ENCODE measurements around the gene TULP3. TPM values are rescaled to one million over a fixed set of nuclear protein-coding genes. Genes with fewer than 3 reads are reported as not detected.

Gene TULP3, protein sequence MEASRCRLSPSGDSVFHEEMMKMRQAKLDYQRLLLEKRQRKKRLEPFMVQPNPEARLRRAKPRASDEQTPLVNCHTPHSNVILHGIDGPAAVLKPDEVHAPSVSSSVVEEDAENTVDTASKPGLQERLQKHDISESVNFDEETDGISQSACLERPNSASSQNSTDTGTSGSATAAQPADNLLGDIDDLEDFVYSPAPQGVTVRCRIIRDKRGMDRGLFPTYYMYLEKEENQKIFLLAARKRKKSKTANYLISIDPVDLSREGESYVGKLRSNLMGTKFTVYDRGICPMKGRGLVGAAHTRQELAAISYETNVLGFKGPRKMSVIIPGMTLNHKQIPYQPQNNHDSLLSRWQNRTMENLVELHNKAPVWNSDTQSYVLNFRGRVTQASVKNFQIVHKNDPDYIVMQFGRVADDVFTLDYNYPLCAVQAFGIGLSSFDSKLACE
- 16.6 and 21.8 TPM in 2 replicates for total RNA-seq

DNA sequence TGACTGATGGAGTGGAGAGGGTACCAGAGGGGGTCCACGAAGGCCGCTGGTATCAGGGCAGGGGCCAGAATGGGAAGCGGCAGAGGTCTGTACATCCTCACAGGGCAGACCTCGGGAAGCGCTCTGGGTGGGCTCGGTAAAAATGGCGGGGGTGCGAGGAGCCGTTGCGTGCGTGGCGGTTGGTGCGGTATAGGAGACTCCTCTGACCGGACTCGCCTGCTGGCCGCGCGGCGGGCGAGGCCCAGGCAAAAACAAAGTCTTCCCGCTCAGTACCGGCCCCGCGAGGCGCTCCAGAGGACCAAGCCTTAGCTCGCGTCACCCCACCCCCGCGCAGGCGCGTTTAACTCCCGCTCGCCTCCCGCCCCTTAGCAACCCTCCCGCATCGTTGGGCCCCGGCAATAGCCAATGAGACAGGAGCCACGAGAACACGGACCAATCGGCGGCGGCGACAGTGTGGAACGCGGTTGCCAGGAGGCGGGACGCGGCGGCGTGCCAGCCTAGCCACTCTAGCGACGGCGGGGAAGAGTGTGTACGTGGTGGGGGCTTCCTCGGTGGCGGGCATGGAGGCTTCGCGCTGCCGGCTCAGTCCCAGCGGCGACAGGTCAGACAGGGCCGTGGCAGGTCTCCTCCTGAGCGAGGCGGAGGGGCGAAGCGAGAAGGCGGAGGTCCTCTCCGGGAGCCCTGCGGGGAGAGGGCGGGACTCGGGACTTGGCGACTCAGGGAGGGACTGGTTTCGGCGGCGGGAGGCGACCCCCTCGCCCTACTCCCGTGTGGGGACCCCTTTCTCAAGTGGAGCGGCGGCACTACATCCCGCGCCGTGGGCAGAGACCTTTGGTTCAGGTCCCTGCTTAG is at the start of gene TULP3:
TSS of gene TULP3 (plus strand) at position 504 of the 852 bp plus-strand sequence. CDS start at position 561, 57 bp downstream.

GRCh38 chr12:2857021-2857431 is 33.7 kb upstream of the TULP3 start, which contains the start of gene TEX52:
TEX52 (minus strand) TSS chr12:2857039; CDS start chr12:2857026, 13 bp downstream.

GRCh38 chr12:2877047-2877952 is 13.4 kb upstream of the TULP3 start, which contains the start of the genes FOXM1 and RHNO1:
FOXM1 (minus strand) TSS chr12:2877174; CDS start chr12:2874478, 2,696 bp downstream.
RHNO1 (plus strand) TSS chr12:2877223; CDS start chr12:2885367, 8,144 bp downstream.

GRCh38 chr12:2959192-2959504 is 68.5 kb downstream of the TULP3 start, which contains the start of gene TEAD4:
TEAD4 (plus strand) TSS chr12:2959397.

Other genes starting within 250 kb of the TULP3 start
- 29.2 and 60.3 TPM in 2 replicates for gene FKBP4, start 95.9 kb upstream of the TULP3 start, total RNA-seq
- 18.4 and 21.6 TPM in 2 replicates for gene ITFG2, start 78.2 kb upstream of the TULP3 start, total RNA-seq
- under 0.01 TPM in 1 of 2 replicates, not detected in the other for gene NRIP2, start 55.9 kb upstream of the TULP3 start, total RNA-seq
- not detected in 2 replicates for gene TEX52, start 33.9 kb upstream of the TULP3 start, total RNA-seq
- gene FOXM1, start 13.7 kb upstream of the TULP3 start, total RNA-seq = 9.9 and 84.1 TPM in 2 replicates
- 18.3 and 49.9 TPM in 2 replicates for gene RHNO1, start 13.7 kb upstream of the TULP3 start, total RNA-seq
- 62.4 and 77.7 TPM in 2 replicates for gene TEAD4, start 68.5 kb downstream of the TULP3 start, total RNA-seq
- 24.9 and 35.2 TPM in 2 replicates for gene TSPAN9, start 186.5 kb downstream of the TULP3 start, total RNA-seq